ENCODE measurements around the gene NTPCR.

- TF ChIP-seq EZH2 (IDR thresholded peaks at IDR 0.05; ENCODE audit: low read depth) (no peak), CTCF (conservative IDR thresholded peaks at IDR 0.05) (no peak)
Observed at GRCh38 chr1:232958067-232958466, 7.7 kb downstream of the NTPCR start.

Measured in PC-9 (cell line).